Measurements from ENCODE around the gene FER1L5.

Gene FER1L5

GRCh38 chr2:96698221-96698861 is 55.8 kb downstream of the FER1L5 start:
- DNase-seq (ENCODE audit: low read depth), result no peak

- DNase-seq (ENCODE audit: low read depth), result no peak
Measured at GRCh38 chr2:96699021-96699420, 56.5 kb downstream of the FER1L5 start.

- DNase-seq (ENCODE audit: low read depth), result no peak
Measured at GRCh38 chr2:96699621-96700020, 57.1 kb downstream of the FER1L5 start.

- no peak for DNase-seq (ENCODE audit: low read depth)
Measured at GRCh38 chr2:96700086-96700485, 57.5 kb downstream of the FER1L5 start.

GRCh38 chr2:96701636-96702035 is 59.1 kb downstream of the FER1L5 start:
- DNase-seq (ENCODE audit: low read depth), result no peak

GRCh38 chr2:96702098-96702785 is 59.7 kb downstream of the FER1L5 start:
- DNase-seq (ENCODE audit: low read depth), result no peak

GRCh38 chr2:96703021-96703751 is 60.6 kb downstream of the FER1L5 start:
- no peak for DNase-seq (ENCODE audit: low read depth)

- no peak for DNase-seq (ENCODE audit: low read depth)
Measured at GRCh38 chr2:96710985-96711384, 68.4 kb downstream of the FER1L5 start.

GRCh38 chr2:96715658-96716057 is 73.1 kb downstream of the FER1L5 start:
- DNase-seq (ENCODE audit: low read depth), result peak; percentile 68

- DNase-seq (ENCODE audit: low read depth), result no peak
Measured at GRCh38 chr2:96716388-96716787, 73.8 kb downstream of the FER1L5 start.

GRCh38 chr2:96726131-96726530 is 83.6 kb downstream of the FER1L5 start:
- DNase-seq (ENCODE audit: low read depth), result no peak

- DNase-seq (ENCODE audit: low read depth), result peak; percentile 75
Measured at GRCh38 chr2:96727431-96727830, 84.9 kb downstream of the FER1L5 start.

- no peak for DNase-seq (ENCODE audit: low read depth)
Measured at GRCh38 chr2:96729748-96730147, 87.2 kb downstream of the FER1L5 start.

- DNase-seq (ENCODE audit: low read depth), result peak; percentile 79
Measured at GRCh38 chr2:96730212-96730611, 87.6 kb downstream of the FER1L5 start.

- peak; percentile 10 for DNase-seq (ENCODE audit: low read depth)
Measured at GRCh38 chr2:96733931-96734330, 91.4 kb downstream of the FER1L5 start.

GRCh38 chr2:96734880-96735583 is 92.5 kb downstream of the FER1L5 start:
- DNase-seq (ENCODE audit: low read depth), result peak; percentile 50

GRCh38 chr2:96737251-96737650 is 94.7 kb downstream of the FER1L5 start:
- DNase-seq (ENCODE audit: low read depth), result no peak

- DNase-seq (ENCODE audit: low read depth), result no peak
Measured at GRCh38 chr2:96737831-96738230, 95.3 kb downstream of the FER1L5 start.

- peak; percentile 20 for DNase-seq (ENCODE audit: low read depth)
Measured at GRCh38 chr2:96739076-96739632, 96.6 kb downstream of the FER1L5 start.

- peak; percentile 98 for DNase-seq (ENCODE audit: low read depth)
Measured at GRCh38 chr2:96739633-96740428, 97.3 kb downstream of the FER1L5 start, which contains the start of gene LMAN2L. TSS of gene LMAN2L (minus strand) at chr2:96740064. CDS start at chr2:96740040, 24 bp downstream.

GRCh38 chr2:96747061-96747617 is 104.6 kb downstream of the FER1L5 start:
- no peak for DNase-seq (ENCODE audit: low read depth)
